Activated T-cell treated with anti-CD3 and anti-CD28 coated beads, Interleukin-2, amount 50 U/mL, for 24 hours (primary cell): Measurements from ENCODE around the gene LRRC4.
A peak's percentile ranks its signal among the peaks of the same experiment; 100 is the strongest.

Experiments used
- DNase-seq: peaks from one replicate; pipeline ENCODE4 v3.0.0-alpha.2; 2020
- H3K27ac Mint-ChIP-seq: 2 replicates; pipeline ENCODE4 v1.8.0; 2020; ENCODE audit warnings: mild to moderate bottlenecking, mixed read lengths
- H3K27me3 Mint-ChIP-seq: 2 replicates; pipeline ENCODE4 v1.8.0; 2020; ENCODE audit warnings: mixed read lengths
- H3K36me3 Mint-ChIP-seq: 2 replicates; pipeline ENCODE4 v1.8.0; 2020; ENCODE audit warnings: low read depth, mixed read lengths
- H3K4me1 Mint-ChIP-seq: 2 replicates; pipeline ENCODE4 v1.8.0; 2020; ENCODE audit warnings: low read depth, mixed read lengths
- H3K4me3 Mint-ChIP-seq: 2 replicates; pipeline ENCODE4 v1.8.0; 2020; ENCODE audit warnings: mild to moderate bottlenecking, moderate library complexity, mixed read lengths
- H3K9me3 Mint-ChIP-seq: 2 replicates; pipeline ENCODE4 v1.8.0; 2020; ENCODE audit warnings: mixed read lengths

Gene LRRC4

GRCh38 chr7:128068785-128069184 is 37.5 kb upstream of the LRRC4 start:
- Mint-ChIP-seq H3K27me3 (no peaks in the 10 kb centered on the region), H3K4me1 (peaks cover 31% of the 10 kb centered on the region), H3K36me3 (peaks cover 67% of the 10 kb centered on the region), H3K9me3 (no peaks in the 10 kb centered on the region), H3K27ac (no peak overlapping the region), H3K4me3 (no peak overlapping the region)
- DNase-seq: no peak

DNA sequence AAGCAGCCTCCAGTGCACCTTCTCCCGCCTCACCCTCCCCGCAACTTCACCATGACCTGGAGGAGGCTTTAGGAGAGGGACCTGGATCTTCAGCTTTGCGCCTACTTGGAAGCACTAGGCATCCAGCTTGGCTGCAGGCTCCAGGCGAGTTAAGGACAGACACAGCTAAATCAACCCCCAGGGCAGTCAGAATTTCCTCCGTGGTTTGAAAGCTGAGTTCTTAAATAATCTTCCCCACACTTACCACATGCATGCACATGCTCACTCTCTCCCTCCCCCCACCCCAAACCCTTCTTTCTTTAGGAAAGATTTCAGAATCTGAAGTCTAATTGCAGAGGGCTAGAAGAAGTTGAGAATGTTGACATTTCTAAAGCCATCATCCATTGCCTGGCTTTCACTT is 36.7 kb upstream of the LRRC4 start:
- Mint-ChIP-seq H3K36me3 (peaks cover 67% of the 10 kb centered on the region), H3K9me3 (no peaks in the 10 kb centered on the region), H3K27me3 (no peaks in the 10 kb centered on the region), H3K4me3 (no peak overlapping the region), H3K27ac (peak overlapping the region; percentile 35), H3K4me1 (peaks cover 31% of the 10 kb centered on the region)
- DNase-seq: no peak

DNA sequence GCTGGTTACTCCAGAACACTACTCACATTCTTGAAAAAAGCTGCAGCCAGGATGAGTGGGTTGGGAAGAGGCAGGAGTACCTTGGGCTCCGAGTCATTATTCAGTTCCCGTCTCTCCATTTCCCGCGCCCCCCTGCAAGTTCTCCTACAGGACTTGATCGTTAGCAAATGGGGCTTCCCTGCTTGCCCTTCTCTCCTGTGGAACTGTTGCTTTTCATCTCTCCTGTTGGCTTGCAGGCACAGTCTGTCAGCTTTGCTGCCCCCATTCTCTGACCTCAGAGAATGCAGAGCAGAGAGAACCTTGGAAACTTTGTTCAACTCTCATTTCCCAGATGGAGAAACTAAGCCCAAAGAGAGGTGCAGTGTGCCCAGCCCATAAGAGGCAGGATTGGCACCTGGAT is 35.6 kb upstream of the LRRC4 start:
- Mint-ChIP-seq H3K9me3 (no peaks in the 10 kb centered on the region), H3K4me1 (peaks cover 31% of the 10 kb centered on the region), H3K27ac (no peak overlapping the region), H3K4me3 (no peak overlapping the region), H3K36me3 (peaks cover 65% of the 10 kb centered on the region), H3K27me3 (no peaks in the 10 kb centered on the region)
- DNase-seq: no peak

- H3K36me3 Mint-ChIP-seq: peaks cover 61% of the 10 kb centered on the region
- no peak overlapping the region for H3K27ac Mint-ChIP-seq
- no peak overlapping the region for H3K4me3 Mint-ChIP-seq
- no peaks in the 10 kb centered on the region for H3K9me3 Mint-ChIP-seq
- peaks cover 28% of the 10 kb centered on the region for H3K4me1 Mint-ChIP-seq
- H3K27me3 Mint-ChIP-seq: no peaks in the 10 kb centered on the region
- DNase-seq: no peak
These were observed 35.2 kb upstream of the LRRC4 start for GRCh38 chr7:128066395-128066794.

GRCh38 chr7:128065872-128066271 is 34.6 kb upstream of the LRRC4 start:
- H3K27ac Mint-ChIP-seq: peak overlapping the region; percentile 38
- no peaks in the 10 kb centered on the region for H3K27me3 Mint-ChIP-seq
- H3K4me1 Mint-ChIP-seq: peaks cover 24% of the 10 kb centered on the region
- H3K9me3 Mint-ChIP-seq: no peaks in the 10 kb centered on the region
- no peak overlapping the region for H3K4me3 Mint-ChIP-seq
- no peak for DNase-seq
- H3K36me3 Mint-ChIP-seq: peaks cover 60% of the 10 kb centered on the region

GRCh38 chr7:128063088-128063487 is 31.9 kb upstream of the LRRC4 start:
- Mint-ChIP-seq H3K27me3 (no peaks in the 10 kb centered on the region), H3K4me1 (peaks cover 37% of the 10 kb centered on the region), H3K27ac (no peak overlapping the region), H3K4me3 (no peak overlapping the region), H3K36me3 (peaks cover 57% of the 10 kb centered on the region), H3K9me3 (no peaks in the 10 kb centered on the region)
- DNase-seq: no peak

- Mint-ChIP-seq H3K4me1 (peaks cover 44% of the 10 kb centered on the region), H3K27ac (no peak overlapping the region), H3K9me3 (no peaks in the 10 kb centered on the region), H3K36me3 (peaks cover 51% of the 10 kb centered on the region), H3K4me3 (no peak overlapping the region), H3K27me3 (no peaks in the 10 kb centered on the region)
- no peak for DNase-seq
These were observed 28.8 kb upstream of the LRRC4 start for GRCh38 chr7:128060018-128060417.

GRCh38 chr7:128059143-128059988 is 28.1 kb upstream of the LRRC4 start:
- peak overlapping the region; percentile 28 for H3K27ac Mint-ChIP-seq
- H3K9me3 Mint-ChIP-seq: no peaks in the 10 kb centered on the region
- no peaks in the 10 kb centered on the region for H3K27me3 Mint-ChIP-seq
- peaks cover 44% of the 10 kb centered on the region for H3K4me1 Mint-ChIP-seq
- DNase-seq: no peak
- peaks cover 51% of the 10 kb centered on the region for H3K36me3 Mint-ChIP-seq
- H3K4me3 Mint-ChIP-seq: no peak overlapping the region

DNA sequence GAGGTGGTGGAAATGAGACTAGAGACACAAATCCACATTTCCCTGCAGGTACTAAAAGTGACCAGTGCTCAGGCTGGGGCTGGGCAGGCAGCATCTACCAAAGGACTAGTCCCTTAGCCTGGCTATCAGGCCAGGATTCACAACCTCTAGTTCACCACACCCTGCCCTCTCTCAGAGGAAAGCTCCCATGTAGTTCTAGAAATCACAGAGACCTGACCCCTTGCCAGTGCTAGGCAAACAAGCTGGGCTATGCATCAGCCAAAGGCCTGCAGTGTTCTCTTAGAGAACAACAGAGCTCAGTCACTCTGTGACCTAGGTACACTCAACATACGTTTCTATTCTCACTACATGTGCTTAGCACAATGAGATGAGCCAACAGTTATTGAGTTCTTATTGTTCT is 26.7 kb upstream of the LRRC4 start:
- H3K9me3 Mint-ChIP-seq: no peaks in the 10 kb centered on the region
- no peak overlapping the region for H3K4me3 Mint-ChIP-seq
- H3K27me3 Mint-ChIP-seq: no peaks in the 10 kb centered on the region
- peaks cover 43% of the 10 kb centered on the region for H3K36me3 Mint-ChIP-seq
- no peak overlapping the region for H3K27ac Mint-ChIP-seq
- peaks cover 44% of the 10 kb centered on the region for H3K4me1 Mint-ChIP-seq
- no peak for DNase-seq

GRCh38 chr7:128056901-128057300 is 25.7 kb upstream of the LRRC4 start:
- peaks cover 53% of the 10 kb centered on the region for H3K4me1 Mint-ChIP-seq

DNA sequence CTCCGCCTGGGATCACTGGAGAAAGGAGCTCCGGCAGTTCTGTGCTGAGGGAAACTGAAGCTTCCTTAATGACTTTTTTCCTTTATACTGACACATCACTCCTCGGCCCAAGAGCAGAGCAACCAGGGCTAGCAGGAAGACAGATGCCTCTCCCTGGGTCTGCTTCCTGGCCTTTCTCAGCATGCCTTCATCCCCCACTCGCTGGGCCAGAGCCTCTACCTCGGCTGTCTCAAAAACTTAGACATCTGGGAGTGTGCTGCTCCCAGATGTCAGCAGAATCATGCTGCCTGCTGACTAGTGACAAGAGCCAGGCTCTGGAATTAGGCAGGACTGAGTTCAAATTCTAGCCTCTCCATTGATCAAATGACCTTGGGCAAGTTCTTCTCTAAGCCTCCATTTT is 24.4 kb upstream of the LRRC4 start:
- H3K4me3 Mint-ChIP-seq: no peak overlapping the region
- no peaks in the 10 kb centered on the region for H3K9me3 Mint-ChIP-seq
- H3K36me3 Mint-ChIP-seq: peaks cover 44% of the 10 kb centered on the region
- H3K27ac Mint-ChIP-seq: no peak overlapping the region
- H3K4me1 Mint-ChIP-seq: peaks cover 63% of the 10 kb centered on the region
- DNase-seq: no peak
- H3K27me3 Mint-ChIP-seq: no peaks in the 10 kb centered on the region

More at GRCh38 chr7:128056901-128057300, 25.7 kb upstream of the LRRC4 start:
- H3K27me3 Mint-ChIP-seq: no peaks in the 10 kb centered on the region
- H3K27ac Mint-ChIP-seq: no peak overlapping the region
- peaks cover 42% of the 10 kb centered on the region for H3K36me3 Mint-ChIP-seq
- H3K9me3 Mint-ChIP-seq: no peaks in the 10 kb centered on the region
- DNase-seq: no peak
- H3K4me3 Mint-ChIP-seq: no peak overlapping the region

GRCh38 chr7:128054511-128054910 is 23.3 kb upstream of the LRRC4 start:
- no peak for DNase-seq
- H3K4me1 Mint-ChIP-seq: peaks cover 58% of the 10 kb centered on the region
- no peaks in the 10 kb centered on the region for H3K27me3 Mint-ChIP-seq
- no peak overlapping the region for H3K4me3 Mint-ChIP-seq
- H3K36me3 Mint-ChIP-seq: peaks cover 43% of the 10 kb centered on the region
- H3K27ac Mint-ChIP-seq: no peak overlapping the region
- no peaks in the 10 kb centered on the region for H3K9me3 Mint-ChIP-seq

- peaks cover 56% of the 10 kb centered on the region for H3K4me1 Mint-ChIP-seq
- no peaks in the 10 kb centered on the region for H3K27me3 Mint-ChIP-seq
- H3K9me3 Mint-ChIP-seq: no peaks in the 10 kb centered on the region
- DNase-seq: no peak
- H3K36me3 Mint-ChIP-seq: peaks cover 47% of the 10 kb centered on the region
- no peak overlapping the region for H3K27ac Mint-ChIP-seq
- H3K4me3 Mint-ChIP-seq: no peak overlapping the region
These were observed 22.8 kb upstream of the LRRC4 start for GRCh38 chr7:128053991-128054390.

- no peaks in the 10 kb centered on the region for H3K27me3 Mint-ChIP-seq
- no peaks in the 10 kb centered on the region for H3K9me3 Mint-ChIP-seq
- DNase-seq: no peak
- peaks cover 52% of the 10 kb centered on the region for H3K36me3 Mint-ChIP-seq
- peaks cover 48% of the 10 kb centered on the region for H3K4me1 Mint-ChIP-seq
- no peak overlapping the region for H3K4me3 Mint-ChIP-seq
- H3K27ac Mint-ChIP-seq: no peak overlapping the region
These were observed 21.8 kb upstream of the LRRC4 start for GRCh38 chr7:128053023-128053422.

GRCh38 chr7:128052404-128052803 is 21.2 kb upstream of the LRRC4 start:
- DNase-seq: no peak
- Mint-ChIP-seq H3K27ac (no peak overlapping the region), H3K4me3 (no peak overlapping the region), H3K9me3 (no peaks in the 10 kb centered on the region), H3K36me3 (peaks cover 52% of the 10 kb centered on the region), H3K4me1 (peaks cover 42% of the 10 kb centered on the region), H3K27me3 (no peaks in the 10 kb centered on the region)
